Placental epithelial cell (primary cell): ENCODE data around the gene ZNF77. TPM values are rescaled to one million over a fixed set of nuclear protein-coding genes. Genes with fewer than 3 reads are reported as not detected.

Source experiments
- total RNA-seq: library from RNA; depleted of rRNA; stranded (reverse); fragments of >200 nt; gene quantifications from 2 replicates; pipeline ENCODE4 v1.2.3, GENCODE V29; 2012

ZNF77 gene
- total RNA-seq, result 1.6 and 3.5 TPM in 2 replicates

GRCh38 chr19:2944775-2945574 lies at the start of gene ZNF77:
Gene ZNF77 (minus strand): TSS chr19:2944971. CDS start chr19:2944840, 131 bp downstream.

DNA sequence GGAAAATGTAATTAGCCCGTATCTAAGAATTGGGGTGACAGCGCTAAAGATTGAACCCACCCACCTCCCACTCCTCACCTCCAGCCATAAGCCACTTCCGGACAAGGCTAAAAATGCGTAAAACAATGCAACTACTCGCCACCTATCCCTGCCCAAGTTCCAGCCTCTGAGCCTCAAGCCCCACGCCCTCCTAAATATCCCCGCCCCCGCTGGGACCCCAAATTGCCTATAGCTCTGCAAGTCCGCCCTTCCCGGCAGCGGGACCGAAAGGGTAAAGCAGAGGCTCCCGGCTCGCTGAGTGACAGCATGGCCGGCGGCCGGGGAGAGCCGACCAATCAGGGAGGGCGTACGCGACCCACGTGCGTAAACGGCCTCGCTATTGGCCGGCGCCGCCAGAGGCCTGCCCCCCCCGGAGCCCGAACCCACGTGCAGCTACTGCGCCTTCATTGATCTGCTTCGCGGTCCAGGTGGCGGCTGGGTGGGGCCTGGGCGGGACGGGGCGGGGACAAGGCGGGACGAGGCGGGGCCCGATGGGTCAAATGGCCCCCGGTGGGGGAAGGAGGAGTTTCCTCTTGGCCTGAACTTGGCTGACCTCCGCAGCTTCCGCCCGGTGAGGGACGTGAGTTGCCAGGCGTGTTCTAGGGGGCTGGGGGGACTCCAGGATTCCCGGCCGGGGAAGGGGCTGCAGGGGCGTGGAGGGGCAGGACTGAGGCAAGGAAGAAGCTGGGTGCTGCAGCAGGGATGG lies 32.4 kb upstream of the ZNF77 start, which contains the start of gene TLE6:
Gene TLE6, plus strand, starts transcription at position 564 of the 745 bp plus-strand sequence. CDS start 670 bp downstream, outside the sequence.

GRCh38 chr19:2900296-2901252 lies 44.2 kb downstream of the ZNF77 start, which contains the start of gene ZNF57:
Gene ZNF57 (plus strand): TSS chr19:2900928. CDS start chr19:2901046, 118 bp downstream.

Other genes starting within 250 kb of the ZNF77 start
- 0.11 and 0.39 TPM in 2 replicates for gene GNG7, start 242.3 kb downstream of the ZNF77 start, total RNA-seq
- under 0.01 and 0.79 TPM in 2 replicates for gene DIRAS1, start 223.6 kb downstream of the ZNF77 start, total RNA-seq
- 23.6 and 29.3 TPM in 2 replicates for gene SLC39A3, start 205.0 kb downstream of the ZNF77 start, total RNA-seq
- gene SGTA, start 161.7 kb downstream of the ZNF77 start, total RNA-seq, result 43.2 and 64.3 TPM in 2 replicates
- 44.4 and 134 TPM in 2 replicates for gene THOP1, start 159.5 kb downstream of the ZNF77 start, total RNA-seq
- 7.2 and 10.2 TPM in 2 replicates for gene ZNF554, start 125.1 kb downstream of the ZNF77 start, total RNA-seq
- gene ZNF555, start 103.5 kb downstream of the ZNF77 start, total RNA-seq, result 7.5 and 10.1 TPM in 2 replicates
- not detected in 2 replicates for gene ZNF556, start 77.6 kb downstream of the ZNF77 start, total RNA-seq
- gene ZNF57, start 44.0 kb downstream of the ZNF77 start, total RNA-seq, result 3.1 and 5.5 TPM in 2 replicates
- not detected in 2 replicates for gene TLE6, start 32.6 kb upstream of the ZNF77 start, total RNA-seq
- 0.11 and 3.1 TPM in 2 replicates for gene TLE2, start 84.3 kb upstream of the ZNF77 start, total RNA-seq
- gene TLE5, start 117.5 kb upstream of the ZNF77 start, total RNA-seq, result 126 and 178 TPM in 2 replicates
- 31.0 and 44.0 TPM in 2 replicates for gene GNA11, start 149.4 kb upstream of the ZNF77 start, total RNA-seq
- gene GNA15, start 191.1 kb upstream of the ZNF77 start, total RNA-seq, result 30.6 and 88.0 TPM in 2 replicates
- 0.11 and 0.39 TPM in 2 replicates for gene S1PR4, start 233.8 kb upstream of the ZNF77 start, total RNA-seq
- 17.7 and 74.4 TPM in 2 replicates for gene NCLN, start 241.0 kb upstream of the ZNF77 start, total RNA-seq